GM19035 (cell line): ENCODE measurements around the gene VPS54.

Experiments
- ATAC-seq: cut with Tn5 transposase; IDR thresholded peaks from one replicate; pipeline ENCODE4 v1.9.1; 2021; ENCODE audit not compliant: unreplicated experiment

The VPS54 gene

DNA sequence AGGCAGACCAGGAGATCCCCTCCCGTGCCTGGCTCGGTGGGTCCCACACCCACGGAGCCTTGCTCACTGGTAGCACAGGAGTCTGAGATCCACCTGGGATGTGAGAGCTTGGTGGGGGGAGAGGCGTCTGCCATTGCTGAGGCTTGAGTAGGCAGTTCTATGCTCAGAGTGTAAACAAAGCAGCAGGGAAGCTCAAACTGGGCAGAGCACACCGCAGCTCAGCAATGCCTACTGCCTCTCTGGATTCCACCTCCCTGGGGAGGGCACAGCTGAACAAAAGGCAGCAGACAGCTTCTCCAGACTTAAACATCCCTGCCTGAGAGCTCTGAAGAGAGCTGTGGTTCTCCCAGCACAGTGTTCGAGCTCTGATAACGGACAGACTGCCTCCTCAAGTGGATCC lies 92.4 kb downstream of the VPS54 start:
- ATAC-seq = no peak

GRCh38 chr2:63914311-63914710 lies 104.9 kb downstream of the VPS54 start:
- no peak for ATAC-seq

- ATAC-seq = no peak
These were observed 116.2 kb downstream of the VPS54 start for GRCh38 chr2:63903003-63903402.

- no peak for ATAC-seq
These were observed 117.1 kb downstream of the VPS54 start for GRCh38 chr2:63902149-63902548.

DNA sequence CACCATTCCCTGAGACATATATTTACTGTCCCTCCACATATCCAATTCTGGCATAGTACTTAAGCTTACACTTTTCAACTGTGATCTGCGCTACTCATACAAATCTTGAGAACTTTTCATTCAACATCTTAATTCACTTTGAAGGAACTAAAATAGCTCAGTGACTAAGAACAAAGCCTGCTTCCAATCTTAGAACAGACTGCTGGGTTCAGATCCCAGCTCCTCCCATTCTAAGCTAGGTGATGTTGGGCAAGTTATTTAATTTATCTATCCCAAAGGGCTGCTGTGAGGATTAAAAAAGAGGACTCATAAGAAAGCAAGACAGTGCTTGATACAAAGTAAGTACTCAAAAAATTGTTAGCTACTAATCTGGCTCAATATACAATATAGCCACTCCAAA lies 119.6 kb downstream of the VPS54 start:
- no peak for ATAC-seq

- no peak for ATAC-seq
These were observed 120.4 kb downstream of the VPS54 start for GRCh38 chr2:63898839-63899238.

- ATAC-seq = no peak
These were observed 125.1 kb downstream of the VPS54 start for GRCh38 chr2:63894167-63894566.

DNA sequence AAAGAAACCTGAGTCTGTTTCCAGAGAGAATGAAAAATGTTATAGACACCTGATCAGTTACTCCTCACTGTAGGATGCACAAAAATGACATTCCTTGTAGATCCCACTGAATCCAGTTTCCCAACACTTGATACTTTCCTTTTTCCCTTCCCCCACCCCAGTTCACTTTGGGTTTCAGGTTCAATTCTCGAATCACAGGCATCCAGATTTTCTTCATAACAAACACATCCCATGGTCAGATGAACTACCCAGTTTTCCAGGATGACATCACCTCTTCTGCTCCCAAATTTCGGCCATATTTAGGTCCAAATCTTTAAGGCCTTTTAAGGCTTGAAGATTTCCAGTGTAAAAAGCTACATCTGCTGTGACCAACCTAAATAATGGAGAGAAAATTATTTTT lies 126.1 kb downstream of the VPS54 start:
- no peak for ATAC-seq

DNA sequence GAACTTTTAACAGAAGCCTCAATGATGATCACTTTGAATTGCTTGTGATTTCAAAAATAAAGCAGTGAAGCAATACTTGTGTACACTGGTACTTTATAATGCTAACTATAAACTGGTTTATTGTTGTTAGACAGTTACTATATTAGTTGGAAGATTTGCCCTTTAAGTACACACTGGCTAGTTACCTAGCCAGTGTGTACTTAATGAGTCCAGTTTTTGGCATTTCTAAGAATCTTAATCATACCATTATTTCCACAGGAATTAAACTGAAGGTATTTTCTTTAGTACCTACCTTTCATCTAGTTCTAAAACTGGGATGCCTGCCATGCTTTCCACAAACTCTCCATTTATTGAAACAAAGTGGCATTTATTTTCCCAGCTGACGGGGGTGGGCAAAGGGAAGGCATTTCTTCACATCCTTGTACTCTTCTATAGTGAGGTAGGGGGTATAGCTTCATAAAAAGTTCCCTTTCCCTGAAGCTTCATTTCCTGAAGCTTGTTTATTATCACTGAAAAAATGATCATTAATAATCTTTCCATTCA lies 127.7 kb downstream of the VPS54 start:
- no peak for ATAC-seq

GRCh38 chr2:63890678-63891077 lies 128.6 kb downstream of the VPS54 start:
- ATAC-seq = no peak

GRCh38 chr2:63888490-63889402 lies 130.5 kb downstream of the VPS54 start:
- ATAC-seq = peak; percentile 65

- ATAC-seq = no peak
These were observed 131.2 kb downstream of the VPS54 start for GRCh38 chr2:63888053-63888452.

DNA sequence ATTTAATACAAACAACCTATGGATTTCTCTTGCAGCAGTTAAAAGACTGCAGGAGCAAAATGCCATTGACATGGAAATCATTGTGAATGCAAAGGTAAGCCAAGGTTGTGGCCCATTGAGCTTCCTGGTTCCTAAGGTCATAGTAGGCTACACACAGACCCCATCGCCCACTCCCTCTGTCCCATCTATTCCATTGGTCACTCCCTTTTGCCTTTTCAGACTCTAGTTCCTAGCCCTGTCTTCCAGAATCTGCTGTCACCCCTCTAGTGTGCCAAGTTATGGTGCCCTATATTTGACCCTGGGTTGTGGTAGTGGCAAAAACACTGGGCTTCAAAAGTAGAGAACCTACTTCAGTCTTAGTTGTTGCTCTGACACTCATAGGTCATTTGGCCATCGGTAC lies 132.8 kb downstream of the VPS54 start:
- no peak for ATAC-seq

- ATAC-seq = no peak
These were observed 136.7 kb downstream of the VPS54 start for GRCh38 chr2:63882395-63883105.

GRCh38 chr2:63881205-63881604 lies 138.0 kb downstream of the VPS54 start:
- ATAC-seq = no peak

GRCh38 chr2:63880625-63881024 lies 138.6 kb downstream of the VPS54 start:
- no peak for ATAC-seq

GRCh38 chr2:63879876-63880433 lies 139.3 kb downstream of the VPS54 start:
- no peak for ATAC-seq

DNA sequence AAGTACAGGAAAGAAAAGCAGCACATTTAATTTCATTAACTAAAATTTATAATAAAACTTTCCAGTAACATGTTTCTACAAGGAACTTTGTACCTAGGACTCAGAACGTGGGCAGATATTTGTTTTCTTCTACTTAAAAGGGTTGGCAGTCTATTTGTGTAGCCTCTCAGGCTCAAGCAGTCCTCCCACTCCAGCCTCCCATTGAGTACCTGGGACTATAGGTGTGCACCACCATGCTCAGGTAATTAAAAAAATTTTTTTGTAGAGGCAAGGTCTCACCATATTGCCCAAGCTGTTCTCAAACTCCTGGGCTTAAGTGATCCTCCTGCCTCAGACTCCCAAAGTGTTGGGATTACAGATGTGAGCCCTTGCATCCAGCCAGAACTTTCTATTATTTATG lies 140.7 kb downstream of the VPS54 start:
- no peak for ATAC-seq

DNA sequence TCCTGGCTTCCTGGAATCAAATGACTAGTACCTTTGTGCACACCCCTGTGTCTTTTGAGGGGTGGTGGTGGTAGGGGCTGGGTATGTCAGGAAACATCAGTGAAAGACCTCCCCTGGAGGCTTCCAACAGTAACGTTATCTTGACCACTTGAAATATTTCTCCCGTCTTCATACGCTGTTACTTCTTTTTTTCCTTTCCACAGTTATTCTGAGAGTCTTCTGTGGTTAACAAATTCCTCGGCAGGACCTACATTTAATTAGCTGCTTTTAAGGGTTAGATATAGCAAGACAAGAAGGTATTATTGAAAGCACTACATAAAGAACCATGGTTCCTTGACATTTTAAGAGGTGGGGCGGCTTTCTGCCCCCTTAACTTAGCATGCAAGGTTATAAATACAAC lies 142.9 kb downstream of the VPS54 start:
- no peak for ATAC-seq

GRCh38 chr2:63875559-63876245 lies 143.5 kb downstream of the VPS54 start:
- ATAC-seq = no peak

DNA sequence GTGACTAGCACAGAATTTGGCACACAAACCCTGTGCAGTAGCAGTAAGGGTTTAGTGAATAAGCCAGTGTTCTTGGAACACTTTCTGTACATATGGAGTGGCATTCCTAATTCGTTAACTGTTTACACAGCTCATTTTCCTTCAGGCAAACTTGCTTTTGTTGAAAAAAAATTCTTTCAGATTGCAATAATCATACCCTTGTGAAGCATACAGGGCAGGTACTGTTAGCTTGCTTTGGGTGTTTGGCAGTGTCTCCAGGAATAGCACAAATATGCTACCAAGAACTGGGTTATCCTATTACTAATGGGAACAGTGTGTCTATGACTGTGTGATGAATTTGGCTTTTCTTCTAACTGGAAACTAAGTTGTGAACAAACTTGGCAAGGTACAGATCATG lies 144.1 kb downstream of the VPS54 start:
- no peak for ATAC-seq
